Occipital lobe (tissue), 2 donors: Measurements from ENCODE around the gene RHCG. TPM values are rescaled to one million over a fixed set of nuclear protein-coding genes. Genes with fewer than 3 reads are reported as not detected.

Experiments
- DNase-seq: peaks from one replicate; lab custom pipeline; 2025; lab: John Stamatoyannopoulos, UW
- total RNA-seq: library from RNA; depleted of rRNA; stranded (reverse); fragments of >200 nt; gene quantifications from one replicate; pipeline ENCODE4 v1.2.3, GENCODE V29; 2014

RHCG gene
- total RNA-seq, 1 donor from 2014 or later: 2.7 TPM

DNA sequence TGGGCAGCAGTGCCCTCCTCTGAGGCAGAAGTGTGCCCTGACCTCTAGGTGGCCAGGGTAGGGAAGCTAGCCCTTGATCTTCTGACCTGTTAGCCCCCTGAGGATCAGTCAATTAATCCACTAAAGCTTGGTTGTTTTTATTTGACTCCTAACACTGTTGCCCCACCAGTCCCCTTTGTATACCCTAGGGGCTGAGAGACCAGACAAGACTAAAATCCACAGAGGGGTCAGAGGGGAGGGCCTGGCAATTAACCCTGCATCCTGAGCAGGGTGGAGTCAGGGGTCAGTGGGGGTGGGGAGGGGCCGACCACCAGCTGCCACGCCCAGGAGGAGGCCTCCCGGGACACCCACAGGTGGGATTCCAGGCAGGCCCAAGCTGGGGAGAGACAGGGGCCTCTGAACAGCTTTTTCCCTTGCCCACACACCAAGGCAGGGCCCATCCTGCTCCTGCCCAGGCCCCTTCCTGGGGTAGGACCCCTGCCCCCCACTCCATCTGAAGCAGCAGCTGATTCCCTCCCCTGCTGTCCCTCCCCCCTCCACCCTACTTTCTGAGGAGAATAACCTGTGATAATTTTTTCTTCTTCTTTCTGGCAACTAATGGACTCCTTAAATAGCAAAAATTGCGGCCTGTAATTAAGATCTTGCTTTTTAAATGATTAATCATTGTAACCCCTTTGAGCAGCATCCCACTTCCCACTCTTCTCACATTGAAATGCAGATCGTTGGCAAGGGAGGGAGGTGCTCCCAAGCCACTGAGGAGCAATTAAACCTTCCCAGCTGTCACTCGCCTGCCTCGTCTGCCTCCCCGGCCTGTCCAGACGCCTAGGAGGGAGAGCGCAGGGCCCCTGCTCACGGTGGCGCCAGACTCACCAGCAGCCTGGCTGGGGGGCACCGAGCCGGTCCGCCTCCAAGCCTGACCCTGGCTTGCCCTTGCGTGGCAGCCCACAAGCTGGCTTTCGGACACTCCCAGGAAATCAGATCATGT is 51.9 kb downstream of the RHCG start:
- DNase-seq: no peak

- DNase-seq: no peak
Observed at GRCh38 chr15:89443581-89443980, 52.8 kb downstream of the RHCG start.

GRCh38 chr15:89442671-89443307 is 53.6 kb downstream of the RHCG start:
- no peak for DNase-seq

- DNase-seq: no peak
Observed at GRCh38 chr15:89442155-89442554, 54.2 kb downstream of the RHCG start.

- DNase-seq: no peak
Observed at GRCh38 chr15:89441295-89441812, 55.0 kb downstream of the RHCG start.

DNA sequence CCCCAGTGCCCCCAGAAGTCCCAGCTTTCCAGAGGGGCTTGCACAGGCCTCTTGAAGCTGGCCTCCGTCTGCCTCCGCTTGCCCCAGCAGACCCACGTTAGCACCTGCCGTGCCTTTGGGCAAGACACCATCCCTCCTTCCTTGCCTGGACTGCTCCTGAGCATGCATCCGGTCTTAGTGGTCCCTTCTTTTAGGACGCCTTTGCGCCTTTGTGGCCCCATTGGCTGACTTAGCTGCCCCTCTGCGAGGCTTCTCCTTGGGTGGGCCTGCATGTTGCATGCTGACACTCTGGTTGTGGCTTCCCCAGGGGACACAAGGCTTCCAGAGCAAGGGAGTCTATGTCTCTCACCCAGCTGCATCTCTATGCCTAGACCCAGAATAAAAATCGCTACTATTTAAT is 56.6 kb downstream of the RHCG start:
- no peak for DNase-seq

GRCh38 chr15:89436560-89437311 is 59.6 kb downstream of the RHCG start:
- DNase-seq: no peak

DNA sequence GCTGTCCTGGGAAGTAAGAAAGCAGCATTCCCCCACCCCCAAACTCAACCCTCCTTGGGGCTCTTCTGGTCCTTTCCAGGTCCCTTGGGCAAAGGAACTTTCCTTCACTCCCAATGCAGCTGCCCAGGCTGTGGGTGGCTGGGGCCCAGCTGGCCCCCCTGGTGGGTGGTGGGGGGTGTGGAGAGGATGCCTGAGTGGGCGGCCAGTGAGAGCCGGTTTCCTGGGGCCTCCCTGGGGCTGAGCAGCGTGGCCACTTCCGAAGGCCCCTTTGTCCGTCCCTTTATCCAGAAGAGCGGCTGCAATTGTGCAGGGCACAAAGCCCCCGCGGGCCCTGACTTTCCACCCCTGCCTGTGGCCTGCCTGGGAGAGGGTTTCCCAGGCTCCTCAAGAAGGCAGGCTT is 61.0 kb downstream of the RHCG start:
- DNase-seq: no peak

GRCh38 chr15:89433686-89434085 is 62.7 kb downstream of the RHCG start:
- DNase-seq: no peak

GRCh38 chr15:89430530-89431341 is 65.6 kb downstream of the RHCG start:
- peak; percentile 77 for DNase-seq

- no peak for DNase-seq
Observed at GRCh38 chr15:89429986-89430385, 66.4 kb downstream of the RHCG start.

DNA sequence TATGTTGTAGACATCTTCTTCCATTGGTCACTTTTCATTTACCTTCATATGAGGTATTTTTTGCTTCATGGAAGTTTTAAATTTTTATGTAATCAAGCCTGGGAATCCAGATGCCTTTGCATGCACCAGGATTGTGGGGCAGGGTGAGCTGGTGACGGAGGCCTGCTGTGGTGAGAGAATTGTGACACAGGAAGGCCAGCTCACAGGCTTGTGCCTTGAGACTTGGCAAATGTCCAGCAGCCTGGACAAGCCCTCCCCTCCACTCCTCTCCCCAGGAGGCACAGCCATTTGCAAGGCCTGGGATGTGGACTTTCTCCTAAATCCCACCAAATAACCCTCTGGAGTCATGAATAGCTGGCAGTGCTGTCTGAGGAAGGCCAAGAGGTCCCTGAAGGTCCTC is 67.4 kb downstream of the RHCG start:
- DNase-seq: no peak

DNA sequence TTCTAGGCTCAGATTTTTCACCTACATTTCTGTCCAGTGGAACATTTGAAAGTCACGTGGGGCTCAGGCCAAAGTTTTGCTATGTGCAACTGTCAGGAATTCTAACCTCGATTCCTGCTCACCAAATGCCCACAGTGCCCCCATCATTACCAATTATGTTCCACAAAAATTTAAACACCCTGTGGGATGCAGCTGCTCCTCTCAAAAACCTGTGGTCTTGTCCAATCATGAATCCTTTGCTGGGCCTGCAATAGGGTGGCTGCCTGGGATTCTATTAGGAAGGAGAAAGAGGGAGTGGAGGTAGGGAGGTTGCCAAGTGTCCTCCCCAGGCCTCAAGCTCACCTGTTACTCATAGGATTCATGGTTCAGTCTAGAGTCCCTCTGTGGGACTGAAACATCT is 68.1 kb downstream of the RHCG start:
- no peak for DNase-seq

GRCh38 chr15:89426500-89426899 is 69.9 kb downstream of the RHCG start:
- DNase-seq: no peak

- no peak for DNase-seq
Observed at GRCh38 chr15:89423981-89424380, 72.4 kb downstream of the RHCG start.

Other genes starting within 250 kb of the RHCG start
- 38.4 TPM for gene POLG, start 161.8 kb downstream of the RHCG start, total RNA-seq
- gene TICRR, start 78.9 kb upstream of the RHCG start, total RNA-seq: 0.62 TPM
- gene KIF7, start 158.9 kb upstream of the RHCG start, total RNA-seq: 5.1 TPM
- 0.47 TPM for gene PLIN1, start 182.8 kb upstream of the RHCG start, total RNA-seq
- 14.5 TPM for gene PEX11A, start 194.2 kb upstream of the RHCG start, total RNA-seq
- gene WDR93, start 194.2 kb upstream of the RHCG start, total RNA-seq: 0.31 TPM